GM12874 (cell line): ENCODE measurements around the gene MGRN1.

ENCODE experiments used
- CTCF ChIP-seq: IDR thresholded peaks from 2 replicates; pipeline ENCODE4 v1.5.1; 2011; ENCODE audit warnings: low read depth, mild to moderate bottlenecking, control low read depth, low read length, moderate library complexity; ENCODE audit not compliant: insufficient read depth

The MGRN1 gene

GRCh38 chr16:4641306-4641687 lies 16.7 kb downstream of the MGRN1 start:
- TF ChIP-seq CTCF, result no peak

GRCh38 chr16:4641895-4642294 lies 17.3 kb downstream of the MGRN1 start:
- TF ChIP-seq CTCF, result no peak

- no peak for TF ChIP-seq CTCF
These were observed 22.4 kb downstream of the MGRN1 start for GRCh38 chr16:4646773-4647643.

GRCh38 chr16:4647644-4647980 lies 23.0 kb downstream of the MGRN1 start:
- no peak for TF ChIP-seq CTCF

- TF ChIP-seq CTCF, result no peak
These were observed 24.3 kb downstream of the MGRN1 start for GRCh38 chr16:4648917-4649316.

- no peak for TF ChIP-seq CTCF
These were observed 25.3 kb downstream of the MGRN1 start for GRCh38 chr16:4649744-4650442.

- TF ChIP-seq CTCF, result peak; percentile 88
These were observed 25.9 kb downstream of the MGRN1 start for GRCh38 chr16:4650443-4651074.
